Testis (tissue), 3 donors: ENCODE data around the gene TMEM229A. TPM values are rescaled to one million over a fixed set of nuclear protein-coding genes. Genes with fewer than 3 reads are reported as not detected.

Experiments used
- DNase-seq: peaks from one replicate; pipeline ENCODE4 v3.0.0-alpha.2; 2019
- H3K27ac ChIP-seq, 2 donors: fragments of 200-600 bp; sonication (generic); one replicate each; pipeline ENCODE4 v1.5.1; 2019
- H3K27me3 ChIP-seq: fragments of 200-600 bp; sonication (generic); one replicate; pipeline ENCODE4 v1.5.1; 2019
- H3K36me3 ChIP-seq: fragments of 200-600 bp; sonication (generic); one replicate; pipeline ENCODE4 v1.5.1; 2017; ENCODE audit warnings: low read depth; ENCODE audit errors: missing control alignments
- H3K4me1 ChIP-seq: fragments of 200-600 bp; sonication (generic); one replicate; pipeline ENCODE4 v1.5.1; 2019
- H3K4me3 ChIP-seq, 2 donors: fragments of 200-600 bp; sonication (generic); one replicate each; pipeline ENCODE4 v1.5.1; 2017 to 2019
- H3K9me3 ChIP-seq: fragments of 200-600 bp; sonication (generic); one replicate; pipeline ENCODE4 v1.5.1; 2017
- POLR2A ChIP-seq: fragments of 450-650 bp; IDR thresholded peaks from one replicate; pipeline ENCODE4 v1.6.1; 2017; ENCODE audit warnings: antibody characterized with exemption, mild to moderate bottlenecking, moderate library complexity
- WGBS, 2 donors: methylation state at CpG; one replicate each; pipeline ENCODE4 v1.1.5; 2018; 5-methylcytosine and 5-hydroxymethylcytosine counted together
- intact Hi-C: fragments of 100-400 bp; cut with DNase I; formaldehyde crosslinking; loops from one replicate; pipeline ENCODE4 v1.15.1; 2023; ENCODE audit warnings: low total_unique reads
- polyA plus RNA-seq: library from polyadenylated mRNA; stranded (reverse); fragments of 350-450 nt; fragmentation: Illumina TruSeq; extraction: RNeasy Lipid Tissue Mini Kit (QIAGEN cat#74804); gene quantifications from one replicate; pipeline ENCODE4 v1.2.3, GENCODE V29; 2014; ENCODE audit warnings: low read depth, low replicate concordance; ENCODE audit not compliant: insufficient read depth
- total RNA-seq, 2 donors: library from RNA; depleted of rRNA; stranded (reverse); fragments of >200 nt; gene quantifications; one replicate each; pipeline ENCODE4 v1.2.3, GENCODE V29; 2016
- TF ChIP-seq, protein P1 (sequence below), 3 experiments: fragments of 450-650 bp in 2 of 3; fragments of 200-600 bp in 1 of 3; sonication (generic) in 1 of 3; IDR thresholded peaks; one replicate each; pipeline ENCODE4 v1.5.1; 2016 to 2019; ENCODE audit warnings: antibody characterized with exemption in 3 of 3, mild to moderate bottlenecking in 2 of 3, moderate library complexity in 1 of 3

Gene TMEM229A
- total and polyA plus RNA-seq, 3 donors from 2014 or later, result 12.3 to 58.8 (median 51.0) TPM

DNA sequence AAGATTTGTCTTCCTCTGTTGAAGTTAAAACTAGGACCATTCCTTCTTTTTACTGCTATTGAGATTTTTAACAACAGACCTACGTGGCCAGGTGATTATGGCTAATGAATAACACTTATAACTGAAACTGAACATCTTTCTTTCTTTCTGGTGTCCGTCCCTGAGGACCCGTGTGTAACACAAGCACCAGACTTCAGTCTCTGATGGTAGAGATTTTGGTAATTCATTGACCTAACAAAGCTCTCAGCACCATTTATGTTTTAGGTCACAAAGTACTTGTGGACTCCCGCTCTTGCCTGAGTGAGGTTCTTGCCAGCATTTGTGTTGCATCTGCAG, 40.4 kb upstream of the TMEM229A start:
- no peak overlapping the region for H3K4me3 ChIP-seq

GRCh38 chr7:124072603-124073309, 39.9 kb upstream of the TMEM229A start:
- no peaks in the 10 kb centered on the region for H3K27me3 ChIP-seq
- TF ChIP-seq, protein P1, sequence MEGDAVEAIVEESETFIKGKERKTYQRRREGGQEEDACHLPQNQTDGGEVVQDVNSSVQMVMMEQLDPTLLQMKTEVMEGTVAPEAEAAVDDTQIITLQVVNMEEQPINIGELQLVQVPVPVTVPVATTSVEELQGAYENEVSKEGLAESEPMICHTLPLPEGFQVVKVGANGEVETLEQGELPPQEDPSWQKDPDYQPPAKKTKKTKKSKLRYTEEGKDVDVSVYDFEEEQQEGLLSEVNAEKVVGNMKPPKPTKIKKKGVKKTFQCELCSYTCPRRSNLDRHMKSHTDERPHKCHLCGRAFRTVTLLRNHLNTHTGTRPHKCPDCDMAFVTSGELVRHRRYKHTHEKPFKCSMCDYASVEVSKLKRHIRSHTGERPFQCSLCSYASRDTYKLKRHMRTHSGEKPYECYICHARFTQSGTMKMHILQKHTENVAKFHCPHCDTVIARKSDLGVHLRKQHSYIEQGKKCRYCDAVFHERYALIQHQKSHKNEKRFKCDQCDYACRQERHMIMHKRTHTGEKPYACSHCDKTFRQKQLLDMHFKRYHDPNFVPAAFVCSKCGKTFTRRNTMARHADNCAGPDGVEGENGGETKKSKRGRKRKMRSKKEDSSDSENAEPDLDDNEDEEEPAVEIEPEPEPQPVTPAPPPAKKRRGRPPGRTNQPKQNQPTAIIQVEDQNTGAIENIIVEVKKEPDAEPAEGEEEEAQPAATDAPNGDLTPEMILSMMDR (IDR thresholded peaks at IDR 0.05), result no peak
- TF ChIP-seq POLR2A, result no peak
- no peaks in the 10 kb centered on the region for H3K36me3 ChIP-seq
- peak overlapping the region; percentile 40 to 58 for H3K27ac ChIP-seq
- H3K4me3 ChIP-seq, result no peak overlapping the region
- DNase-seq, result no peak
- H3K4me1 ChIP-seq, result peaks cover 3% of the 10 kb centered on the region
- no peaks in the 10 kb centered on the region for H3K9me3 ChIP-seq
- intact Hi-C loops, result no loop called here
- 79 to 87% methylated on average over 4 of the region's 4 CpGs for WGBS, 2 donors

More for the DNA sequence above, 40.4 kb upstream of the TMEM229A start:
- 80 to 84% methylated on average over 4 of the region's 4 CpGs for WGBS, 2 donors
- Histone ChIP-seq H3K27me3 (no peaks in the 10 kb centered on the region), H3K9me3 (no peaks in the 10 kb centered on the region), H3K27ac (peak overlapping the region; percentile 40 to 58), H3K4me1 (peaks cover 3% of the 10 kb centered on the region), H3K36me3 (no peaks in the 10 kb centered on the region)
- intact Hi-C loops, result no loop called here
- DNase-seq, result no peak
- TF ChIP-seq, protein P1 (IDR thresholded peaks at IDR 0.05), result no peak
- no peak for TF ChIP-seq POLR2A

GRCh38 chr7:124071843-124072242, 39.0 kb upstream of the TMEM229A start:
- H3K27ac ChIP-seq, result no peak overlapping the region
- no peak overlapping the region for H3K4me3 ChIP-seq
- 65 to 75% methylated on average over 1 of the region's 1 CpG for WGBS, 2 donors
- H3K36me3 ChIP-seq, result no peaks in the 10 kb centered on the region
- TF ChIP-seq POLR2A, result no peak
- TF ChIP-seq, protein P1 (IDR thresholded peaks at IDR 0.05), result no peak
- H3K27me3 ChIP-seq, result no peaks in the 10 kb centered on the region
- intact Hi-C loops, result no loop called here
- no peak for DNase-seq
- no peaks in the 10 kb centered on the region for H3K9me3 ChIP-seq
- peaks cover 3% of the 10 kb centered on the region for H3K4me1 ChIP-seq

DNA sequence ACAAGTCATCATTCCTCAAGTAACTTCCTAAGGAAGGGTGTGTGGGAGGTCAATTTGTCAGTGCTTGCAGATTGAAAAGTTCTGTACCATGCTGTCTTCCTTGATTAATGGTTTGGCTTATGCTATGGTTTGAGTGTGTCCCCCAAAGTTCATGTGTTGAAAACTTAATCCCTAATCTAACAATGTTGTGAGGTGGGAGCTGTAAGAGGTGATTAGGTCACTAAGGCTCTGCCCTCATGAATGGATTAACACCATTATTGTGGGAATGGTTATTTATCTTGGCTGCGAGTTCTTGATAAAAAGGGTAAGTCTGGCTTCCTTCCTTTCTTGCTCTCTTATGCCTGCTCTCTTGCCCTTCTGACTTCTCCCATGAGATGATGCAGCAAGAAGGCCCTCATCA, 29.3 kb upstream of the TMEM229A start:
- H3K4me1 ChIP-seq, result no peaks in the 10 kb centered on the region
- H3K27me3 ChIP-seq, result no peaks in the 10 kb centered on the region
- no peak overlapping the region for H3K27ac ChIP-seq
- WGBS, 2 donors, result 62 to 68% methylated on average over 1 of the region's 1 CpG
- H3K36me3 ChIP-seq, result no peaks in the 10 kb centered on the region
- DNase-seq, result no peak
- intact Hi-C loops, result no loop called here
- TF ChIP-seq, protein P1 (IDR thresholded peaks at IDR 0.05), result no peak
- no peak for TF ChIP-seq POLR2A
- H3K4me3 ChIP-seq, result no peak overlapping the region
- H3K9me3 ChIP-seq, result no peaks in the 10 kb centered on the region

DNA sequence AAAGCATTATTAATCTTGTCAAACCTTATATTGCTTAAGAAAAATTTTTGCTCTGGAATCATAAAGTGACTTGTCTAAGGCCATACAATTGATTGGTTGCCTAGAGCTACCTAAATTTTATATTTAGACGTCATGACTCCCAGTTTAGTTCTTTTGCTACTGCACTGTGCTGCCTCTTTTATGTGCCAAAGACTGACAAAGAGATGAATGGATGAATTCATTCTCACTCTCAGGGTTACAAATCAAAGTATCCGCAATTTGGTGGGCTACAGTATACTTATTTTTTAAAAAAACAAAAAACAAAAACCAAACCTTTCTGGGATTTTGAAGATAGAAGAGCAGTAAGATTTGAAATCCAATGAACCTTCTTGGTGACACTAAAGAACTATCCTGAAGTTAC, 27.7 kb upstream of the TMEM229A start:
- Histone ChIP-seq H3K27ac (no peak overlapping the region), H3K4me1 (no peaks in the 10 kb centered on the region), H3K4me3 (no peak overlapping the region), H3K36me3 (no peaks in the 10 kb centered on the region), H3K9me3 (no peaks in the 10 kb centered on the region), H3K27me3 (no peaks in the 10 kb centered on the region)
- no peak for DNase-seq
- intact Hi-C loops, result no loop called here
- TF ChIP-seq, protein P1 (IDR thresholded peaks at IDR 0.05), result no peak
- TF ChIP-seq POLR2A, result no peak
- 78 to 92% methylated on average over 2 of the region's 2 CpGs for WGBS, 2 donors
